Measurements from ENCODE around the gene NAA20. TPM values are rescaled to one million over a fixed set of nuclear protein-coding genes. Genes with fewer than 3 reads are reported as not detected.

The NAA20 gene
- total and polyA plus RNA-seq, 2 of the 13 experiments (the other 11 are each of a cell fraction or from before 2014, with no cell fraction given), result 81.9 to 82.8 TPM

- TF ChIP-seq ZNF318 (CRISPR knock-in tag; IDR thresholded peaks at IDR 0.05) (no peak), ZMYM4 (CRISPR knock-in tag; IDR thresholded peaks at IDR 0.05) (0 out of 2 replicates have a peak, but pooled peaks have one; percentile 19), ZFP36L2 (CRISPR knock-in tag; IDR thresholded peaks at IDR 0.05) (no peak), ATM (IDR thresholded peaks at IDR 0.05; ENCODE audit: borderline replicate concordance) (no peak), HIVEP1 (CRISPR knock-in tag; IDR thresholded peaks at IDR 0.05) (no peak), PREB (CRISPR knock-in tag; IDR thresholded peaks at IDR 0.05) (no peak), MEIS1 (CRISPR knock-in tag; IDR thresholded peaks at IDR 0.05; ENCODE audit: borderline replicate concordance) (no peak; the same call in 1 of the 2 replicates), ASH2L (IDR thresholded peaks at IDR 0.05; ENCODE audit: insufficient read length, low read depth, low read length) (no peak), TBL1XR1 (IDR thresholded peaks at IDR 0.05; ENCODE audit: borderline replicate concordance, low read length, partially characterized antibody) (no peak), NAIF1 (CRISPR knock-in tag; IDR thresholded peaks at IDR 0.05; ENCODE audit: borderline replicate concordance) (no peak), ZNF687 (CRISPR knock-in tag; IDR thresholded peaks at IDR 0.05) (peak; percentile 68), ZNF569 (CRISPR knock-in tag; IDR thresholded peaks at IDR 0.05; ENCODE audit: borderline replicate concordance) (no peak), ZNF839 (CRISPR knock-in tag; IDR thresholded peaks at IDR 0.05; ENCODE audit: borderline replicate concordance) (no peak), ZNF784 (CRISPR knock-in tag; IDR thresholded peaks at IDR 0.05; ENCODE audit: borderline replicate concordance) (0 out of 2 replicates have a peak, but pooled peaks have one; percentile 23), ZZZ3 (CRISPR knock-in tag; IDR thresholded peaks at IDR 0.05; ENCODE audit: borderline replicate concordance) (no peak)
Measured at GRCh38 chr20:20009784-20010253, 7.3 kb upstream of the NAA20 start (continued).
